GM23338 (cell line): ENCODE measurements around the gene ST3GAL6. TPM values are rescaled to one million over a fixed set of nuclear protein-coding genes. Genes with fewer than 3 reads are reported as not detected.

Experiments used
- ATAC-seq: fragments of 200-7000 bp; cut with Tn5 transposase; 3 replicates; pipeline ENCODE4 v1.9.1; 2020
- DNase-seq: peaks from one replicate; pipeline ENCODE4 v3.0.0-alpha.2; 2015; ENCODE audit warnings: low spot score
- H2AFZ ChIP-seq: fragments of 200-600 bp; sonication (generic); 2 replicates; pipeline ENCODE4 v1.8.0; 2016; ENCODE audit warnings: antibody characterized with exemption, mild to moderate bottlenecking, moderate library complexity
- H3F3A ChIP-seq: fragments of 200-600 bp; sonication (generic); replicated peaks from 2 replicates; pipeline ENCODE4 v1.8.0; 2017; ENCODE audit warnings: antibody characterized with exemption, mixed run types, low read depth
- H3K27ac ChIP-seq: fragments of 200-600 bp; sonication (generic); 2 replicates; pipeline ENCODE4 v1.6.1; 2016; ENCODE audit warnings: low read depth
- H3K27me3 ChIP-seq: fragments of 200-600 bp; sonication (generic); 2 replicates; pipeline ENCODE4 v1.8.0; 2016; ENCODE audit warnings: mild to moderate bottlenecking, mixed run types, moderate library complexity; ENCODE audit not compliant: insufficient read depth
- H3K36me3 ChIP-seq: fragments of 200-600 bp; sonication (generic); 2 replicates; pipeline ENCODE4 v1.8.0; 2016; ENCODE audit warnings: mild to moderate bottlenecking; ENCODE audit not compliant: insufficient read depth
- H3K4me1 ChIP-seq: fragments of 200-600 bp; sonication (generic); 2 replicates; pipeline ENCODE4 v1.8.0; 2016; ENCODE audit warnings: mild to moderate bottlenecking, moderate library complexity; ENCODE audit not compliant: insufficient read depth
- H3K4me2 ChIP-seq: fragments of 200-600 bp; sonication (generic); 2 replicates; pipeline ENCODE4 v1.7.1; 2017; ENCODE audit warnings: mixed run types
- H3K4me3 ChIP-seq: fragments of 200-600 bp; sonication (generic); 2 replicates; pipeline ENCODE4 v1.6.1; 2016; ENCODE audit warnings: mixed run types
- H3K79me2 ChIP-seq: fragments of 200-600 bp; sonication (generic); replicated peaks from 2 replicates; pipeline ENCODE4 v1.8.0; 2017; ENCODE audit warnings: mild to moderate bottlenecking; ENCODE audit not compliant: insufficient read depth
- H3K9me2 ChIP-seq: fragments of 200-600 bp; sonication (generic); 2 replicates; pipeline ENCODE4 v1.8.0; 2017; ENCODE audit not compliant: insufficient read depth
- H4K20me1 ChIP-seq: fragments of 200-600 bp; sonication (generic); replicated peaks from 2 replicates; pipeline ENCODE4 v1.8.0; 2017; ENCODE audit warnings: mild to moderate bottlenecking; ENCODE audit not compliant: insufficient read depth
- H3K27ac Mint-ChIP-seq: 2 replicates; pipeline ENCODE4 v1.8.0; 2020; ENCODE audit warnings: inconsistent platforms, mild to moderate bottlenecking, moderate library complexity, mixed read lengths
- H3K27me3 Mint-ChIP-seq: 3 replicates; pipeline ENCODE4 v1.8.0; 2022; ENCODE audit warnings: low read depth, mild to moderate bottlenecking, moderate library complexity, mixed read lengths, inconsistent platforms; ENCODE audit not compliant: insufficient read depth, poor library complexity
- H3K36me3 Mint-ChIP-seq: 3 replicates; pipeline ENCODE4 v1.8.0; 2021; ENCODE audit warnings: low read depth, mild to moderate bottlenecking, inconsistent platforms, moderate library complexity, mixed read lengths
- H3K4me1 Mint-ChIP-seq: 3 replicates; pipeline ENCODE4 v1.8.0; 2020; ENCODE audit warnings: mild to moderate bottlenecking, inconsistent platforms, mixed read lengths
- H3K4me3 Mint-ChIP-seq: 3 replicates; pipeline ENCODE4 v1.8.0; 2021; ENCODE audit warnings: moderate library complexity, mild to moderate bottlenecking, inconsistent platforms, mixed read lengths
- H3K9me3 Mint-ChIP-seq: 3 replicates; pipeline ENCODE4 v1.8.0; 2020; ENCODE audit warnings: moderate library complexity, mild to moderate bottlenecking, inconsistent platforms, mixed read lengths
- EZH2 ChIP-seq: fragments of 200-600 bp; sonication (generic); IDR thresholded peaks from one replicate; pipeline ENCODE4 v1.8.0; 2017; ENCODE audit warnings: antibody characterized with exemption, mild to moderate bottlenecking, low read depth; ENCODE audit not compliant: unreplicated experiment
- JUNB ChIP-seq: IDR thresholded peaks from one replicate; pipeline ENCODE4 v1.6.1; 2016; ENCODE audit warnings: antibody characterized with exemption; ENCODE audit not compliant: unreplicated experiment
- NANOG ChIP-seq: IDR thresholded peaks from 2 replicates; pipeline ENCODE4 v1.6.1; 2016; ENCODE audit warnings: antibody characterized with exemption, borderline replicate concordance
- POLR2AphosphoS5 ChIP-seq: IDR thresholded peaks from 2 replicates; pipeline ENCODE4 v1.6.1; 2016; ENCODE audit warnings: antibody characterized with exemption, low read depth
- polyA plus RNA-seq: library from polyadenylated mRNA; unstranded; fragments of >200 nt; fragmentation: Nextera tagmentation; extraction: Ambion mirVana; gene quantifications from 2 replicates; pipeline ENCODE4 v1.2.1, GENCODE V29; 2016
- total RNA-seq: library from RNA; depleted of rRNA; stranded (reverse); fragments of >200 nt; shearing (Covaris generic); gene quantifications from 2 replicates; pipeline ENCODE4 v1.2.3, GENCODE V29; 2014
- TF ChIP-seq, protein P1 (sequence below): fragments of 250-450 bp; sonication (Bioruptor Pico); IDR thresholded peaks from 2 replicates; pipeline ENCODE4 v1.5.0; 2020; ENCODE audit warnings: mild to moderate bottlenecking, moderate library complexity
- TF ChIP-seq, protein P2 (sequence below): IDR thresholded peaks from one replicate; pipeline ENCODE4 v1.6.1; 2018; ENCODE audit warnings: antibody characterized with exemption; ENCODE audit not compliant: unreplicated experiment

Gene ST3GAL6
- total and polyA plus RNA-seq, 2 experiments from 2014 or later: 4.7 to 8.1 TPM

DNA sequence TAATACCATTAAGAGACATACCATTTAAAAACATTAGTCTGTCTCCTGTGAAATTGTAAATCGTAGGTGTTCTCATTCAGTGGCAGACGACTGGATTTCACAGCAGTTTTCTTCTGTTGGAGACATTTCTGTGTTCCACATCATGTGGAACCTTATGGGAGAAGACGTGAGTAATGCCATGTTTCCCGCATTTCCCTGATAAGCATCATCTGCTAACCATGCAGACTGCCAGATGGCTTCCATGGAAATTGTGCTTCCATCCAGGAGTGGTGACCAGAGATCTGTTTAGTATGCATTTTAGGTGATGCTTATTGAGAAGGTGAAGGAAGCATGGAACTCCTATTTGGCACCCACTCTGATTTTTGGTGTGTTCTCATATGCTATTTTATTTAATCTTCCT lies 28.4 kb upstream of the ST3GAL6 start:
- Histone ChIP-seq H3K27me3 (peaks cover 52% of the 10 kb centered on the region), H4K20me1 (no peaks in the 10 kb centered on the region), H3K4me1 (peaks cover 12% of the 10 kb centered on the region), H2AFZ (no peak overlapping the region), H3K9me2 (no peaks in the 10 kb centered on the region), H3K4me2 (peak overlapping the region; percentile 99; the same call in 1 of the 2 replicates), H3K36me3 (no peaks in the 10 kb centered on the region), H3F3A (no peaks in the 10 kb centered on the region), H3K79me2 (no peaks in the 10 kb centered on the region; the same call in 1 of the 2 replicates), H3K27ac (no peak overlapping the region), H3K4me3 (peak overlapping the region; percentile 63; the same call in 1 of the 2 replicates)
- Mint-ChIP-seq H3K4me1 (peaks cover 15% of the 10 kb centered on the region), H3K36me3 (no peaks in the 10 kb centered on the region), H3K27me3 (peaks cover 18% of the 10 kb centered on the region), H3K9me3 (no peaks in the 10 kb centered on the region; the same call in 2 of the 3 replicates), H3K4me3 (no peak overlapping the region), H3K27ac (no peak overlapping the region)
- no peak for ATAC-seq
- DNase-seq: no peak
- TF ChIP-seq NANOG (no peak), POLR2AphosphoS5 (no peak)
- TF ChIP-seq, protein P1, sequence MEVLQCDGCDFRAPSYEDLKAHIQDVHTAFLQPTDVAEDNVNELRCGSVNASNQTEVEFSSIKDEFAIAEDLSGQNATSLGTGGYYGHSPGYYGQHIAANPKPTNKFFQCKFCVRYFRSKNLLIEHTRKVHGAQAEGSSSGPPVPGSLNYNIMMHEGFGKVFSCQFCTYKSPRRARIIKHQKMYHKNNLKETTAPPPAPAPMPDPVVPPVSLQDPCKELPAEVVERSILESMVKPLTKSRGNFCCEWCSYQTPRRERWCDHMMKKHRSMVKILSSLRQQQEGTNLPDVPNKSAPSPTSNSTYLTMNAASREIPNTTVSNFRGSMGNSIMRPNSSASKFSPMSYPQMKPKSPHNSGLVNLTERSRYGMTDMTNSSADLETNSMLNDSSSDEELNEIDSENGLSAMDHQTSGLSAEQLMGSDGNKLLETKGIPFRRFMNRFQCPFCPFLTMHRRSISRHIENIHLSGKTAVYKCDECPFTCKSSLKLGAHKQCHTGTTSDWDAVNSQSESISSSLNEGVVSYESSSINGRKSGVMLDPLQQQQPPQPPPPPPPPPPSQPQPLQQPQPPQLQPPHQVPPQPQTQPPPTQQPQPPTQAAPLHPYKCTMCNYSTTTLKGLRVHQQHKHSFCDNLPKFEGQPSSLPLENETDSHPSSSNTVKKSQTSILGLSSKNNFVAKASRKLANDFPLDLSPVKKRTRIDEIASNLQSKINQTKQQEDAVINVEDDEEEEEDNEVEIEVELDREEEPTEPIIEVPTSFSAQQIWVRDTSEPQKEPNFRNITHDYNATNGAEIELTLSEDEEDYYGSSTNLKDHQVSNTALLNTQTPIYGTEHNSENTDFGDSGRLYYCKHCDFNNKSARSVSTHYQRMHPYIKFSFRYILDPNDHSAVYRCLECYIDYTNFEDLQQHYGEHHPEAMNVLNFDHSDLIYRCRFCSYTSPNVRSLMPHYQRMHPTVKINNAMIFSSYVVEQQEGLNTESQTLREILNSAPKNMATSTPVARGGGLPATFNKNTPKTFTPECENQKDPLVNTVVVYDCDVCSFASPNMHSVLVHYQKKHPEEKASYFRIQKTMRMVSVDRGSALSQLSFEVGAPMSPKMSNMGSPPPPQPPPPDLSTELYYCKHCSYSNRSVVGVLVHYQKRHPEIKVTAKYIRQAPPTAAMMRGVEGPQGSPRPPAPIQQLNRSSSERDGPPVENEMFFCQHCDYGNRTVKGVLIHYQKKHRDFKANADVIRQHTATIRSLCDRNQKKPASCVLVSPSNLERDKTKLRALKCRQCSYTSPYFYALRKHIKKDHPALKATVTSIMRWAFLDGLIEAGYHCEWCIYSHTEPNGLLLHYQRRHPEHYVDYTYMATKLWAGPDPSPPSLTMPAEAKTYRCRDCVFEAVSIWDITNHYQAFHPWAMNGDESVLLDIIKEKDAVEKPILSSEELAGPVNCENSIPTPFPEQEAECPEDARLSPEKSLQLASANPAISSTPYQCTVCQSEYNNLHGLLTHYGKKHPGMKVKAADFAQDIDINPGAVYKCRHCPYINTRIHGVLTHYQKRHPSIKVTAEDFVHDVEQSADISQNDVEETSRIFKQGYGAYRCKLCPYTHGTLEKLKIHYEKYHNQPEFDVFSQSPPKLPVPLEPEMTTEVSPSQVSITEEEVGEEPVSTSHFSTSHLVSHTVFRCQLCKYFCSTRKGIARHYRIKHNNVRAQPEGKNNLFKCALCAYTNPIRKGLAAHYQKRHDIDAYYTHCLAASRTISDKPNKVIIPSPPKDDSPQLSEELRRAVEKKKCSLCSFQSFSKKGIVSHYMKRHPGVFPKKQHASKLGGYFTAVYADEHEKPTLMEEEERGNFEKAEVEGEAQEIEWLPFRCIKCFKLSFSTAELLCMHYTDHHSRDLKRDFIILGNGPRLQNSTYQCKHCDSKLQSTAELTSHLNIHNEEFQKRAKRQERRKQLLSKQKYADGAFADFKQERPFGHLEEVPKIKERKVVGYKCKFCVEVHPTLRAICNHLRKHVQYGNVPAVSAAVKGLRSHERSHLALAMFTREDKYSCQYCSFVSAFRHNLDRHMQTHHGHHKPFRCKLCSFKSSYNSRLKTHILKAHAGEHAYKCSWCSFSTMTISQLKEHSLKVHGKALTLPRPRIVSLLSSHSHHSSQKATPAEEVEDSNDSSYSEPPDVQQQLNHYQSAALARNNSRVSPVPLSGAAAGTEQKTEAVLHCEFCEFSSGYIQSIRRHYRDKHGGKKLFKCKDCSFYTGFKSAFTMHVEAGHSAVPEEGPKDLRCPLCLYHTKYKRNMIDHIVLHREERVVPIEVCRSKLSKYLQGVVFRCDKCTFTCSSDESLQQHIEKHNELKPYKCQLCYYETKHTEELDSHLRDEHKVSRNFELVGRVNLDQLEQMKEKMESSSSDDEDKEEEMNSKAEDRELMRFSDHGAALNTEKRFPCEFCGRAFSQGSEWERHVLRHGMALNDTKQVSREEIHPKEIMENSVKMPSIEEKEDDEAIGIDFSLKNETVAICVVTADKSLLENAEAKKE: no peak

DNA sequence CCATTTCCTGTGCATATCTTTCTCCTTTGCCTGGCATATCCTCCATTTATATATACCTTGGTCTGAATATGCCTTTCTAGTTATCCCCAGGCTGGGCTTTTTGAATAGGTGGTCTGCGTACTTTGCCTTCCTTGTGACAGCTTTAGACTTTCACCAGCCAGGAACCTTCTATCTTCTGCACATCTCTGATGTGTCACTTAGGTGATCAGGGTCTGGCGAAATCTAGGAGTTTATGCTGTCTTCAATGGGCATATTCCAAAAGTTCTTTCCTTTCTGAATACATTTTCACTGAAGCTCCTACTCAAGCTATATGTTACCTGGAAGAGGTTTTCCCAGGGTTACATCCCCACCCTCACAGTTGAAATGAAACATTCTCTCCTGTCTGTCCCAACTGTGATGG lies 27.8 kb upstream of the ST3GAL6 start:
- H3K27ac ChIP-seq: no peak overlapping the region
- Mint-ChIP-seq H3K4me1 (peaks cover 15% of the 10 kb centered on the region), H3K9me3 (no peaks in the 10 kb centered on the region; the same call in 2 of the 3 replicates), H3K4me3 (no peak overlapping the region), H3K27me3 (peaks cover 18% of the 10 kb centered on the region), H3K36me3 (no peaks in the 10 kb centered on the region), H3K27ac (no peak overlapping the region)
- no peak for ATAC-seq
- H3K79me2 ChIP-seq: no peaks in the 10 kb centered on the region; the same call in 1 of the 2 replicates
- H3K9me2 ChIP-seq: no peaks in the 10 kb centered on the region
- H3K4me3 ChIP-seq: no peak overlapping the region
- no peak for DNase-seq
- H2AFZ ChIP-seq: no peak overlapping the region
- no peak overlapping the region for H3K4me2 ChIP-seq
- H3F3A ChIP-seq: no peaks in the 10 kb centered on the region
- peaks cover 47% of the 10 kb centered on the region for H3K27me3 ChIP-seq
- H3K4me1 ChIP-seq: peaks cover 12% of the 10 kb centered on the region
- no peaks in the 10 kb centered on the region for H3K36me3 ChIP-seq
- no peaks in the 10 kb centered on the region for H4K20me1 ChIP-seq
- TF ChIP-seq POLR2AphosphoS5 (no peak), JUNB (no peak), EZH2 (no peak)
- TF ChIP-seq, protein P2, sequence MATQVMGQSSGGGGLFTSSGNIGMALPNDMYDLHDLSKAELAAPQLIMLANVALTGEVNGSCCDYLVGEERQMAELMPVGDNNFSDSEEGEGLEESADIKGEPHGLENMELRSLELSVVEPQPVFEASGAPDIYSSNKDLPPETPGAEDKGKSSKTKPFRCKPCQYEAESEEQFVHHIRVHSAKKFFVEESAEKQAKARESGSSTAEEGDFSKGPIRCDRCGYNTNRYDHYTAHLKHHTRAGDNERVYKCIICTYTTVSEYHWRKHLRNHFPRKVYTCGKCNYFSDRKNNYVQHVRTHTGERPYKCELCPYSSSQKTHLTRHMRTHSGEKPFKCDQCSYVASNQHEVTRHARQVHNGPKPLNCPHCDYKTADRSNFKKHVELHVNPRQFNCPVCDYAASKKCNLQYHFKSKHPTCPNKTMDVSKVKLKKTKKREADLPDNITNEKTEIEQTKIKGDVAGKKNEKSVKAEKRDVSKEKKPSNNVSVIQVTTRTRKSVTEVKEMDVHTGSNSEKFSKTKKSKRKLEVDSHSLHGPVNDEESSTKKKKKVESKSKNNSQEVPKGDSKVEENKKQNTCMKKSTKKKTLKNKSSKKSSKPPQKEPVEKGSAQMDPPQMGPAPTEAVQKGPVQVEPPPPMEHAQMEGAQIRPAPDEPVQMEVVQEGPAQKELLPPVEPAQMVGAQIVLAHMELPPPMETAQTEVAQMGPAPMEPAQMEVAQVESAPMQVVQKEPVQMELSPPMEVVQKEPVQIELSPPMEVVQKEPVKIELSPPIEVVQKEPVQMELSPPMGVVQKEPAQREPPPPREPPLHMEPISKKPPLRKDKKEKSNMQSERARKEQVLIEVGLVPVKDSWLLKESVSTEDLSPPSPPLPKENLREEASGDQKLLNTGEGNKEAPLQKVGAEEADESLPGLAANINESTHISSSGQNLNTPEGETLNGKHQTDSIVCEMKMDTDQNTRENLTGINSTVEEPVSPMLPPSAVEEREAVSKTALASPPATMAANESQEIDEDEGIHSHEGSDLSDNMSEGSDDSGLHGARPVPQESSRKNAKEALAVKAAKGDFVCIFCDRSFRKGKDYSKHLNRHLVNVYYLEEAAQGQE: no peak
